GM18526 (cell line): Measurements from ENCODE around the gene DACT2.

Source experiments
- POLR2A ChIP-seq: IDR thresholded peaks from 3 replicates; pipeline ENCODE4 v1.6.1; 2011; ENCODE audit not compliant: insufficient read length; ENCODE audit errors: extremely low read depth

Gene DACT2

GRCh38 chr6:168269455-168270243 is 49.9 kb downstream of the DACT2 start:
- no peak for TF ChIP-seq POLR2A

DNA sequence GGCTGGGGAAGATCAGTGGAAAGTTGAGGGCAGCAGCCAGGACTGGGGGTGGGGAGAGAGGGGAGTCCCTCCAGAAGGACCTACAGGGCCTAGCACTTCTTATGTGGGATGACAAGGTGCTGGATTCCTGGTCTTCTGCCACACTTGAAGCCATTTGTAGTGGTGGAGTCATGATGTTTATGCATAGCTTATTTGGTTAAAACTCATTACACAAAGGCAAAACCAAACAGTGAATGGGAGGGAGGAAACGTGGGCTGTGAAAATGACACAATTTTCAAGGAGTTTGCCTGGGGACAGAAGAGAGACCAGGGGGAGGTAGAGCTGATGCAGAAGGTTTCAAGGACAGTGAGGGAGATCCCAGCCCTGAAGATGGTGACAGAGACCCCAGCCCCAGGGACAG is 50.8 kb downstream of the DACT2 start:
- TF ChIP-seq POLR2A, result no peak

DNA sequence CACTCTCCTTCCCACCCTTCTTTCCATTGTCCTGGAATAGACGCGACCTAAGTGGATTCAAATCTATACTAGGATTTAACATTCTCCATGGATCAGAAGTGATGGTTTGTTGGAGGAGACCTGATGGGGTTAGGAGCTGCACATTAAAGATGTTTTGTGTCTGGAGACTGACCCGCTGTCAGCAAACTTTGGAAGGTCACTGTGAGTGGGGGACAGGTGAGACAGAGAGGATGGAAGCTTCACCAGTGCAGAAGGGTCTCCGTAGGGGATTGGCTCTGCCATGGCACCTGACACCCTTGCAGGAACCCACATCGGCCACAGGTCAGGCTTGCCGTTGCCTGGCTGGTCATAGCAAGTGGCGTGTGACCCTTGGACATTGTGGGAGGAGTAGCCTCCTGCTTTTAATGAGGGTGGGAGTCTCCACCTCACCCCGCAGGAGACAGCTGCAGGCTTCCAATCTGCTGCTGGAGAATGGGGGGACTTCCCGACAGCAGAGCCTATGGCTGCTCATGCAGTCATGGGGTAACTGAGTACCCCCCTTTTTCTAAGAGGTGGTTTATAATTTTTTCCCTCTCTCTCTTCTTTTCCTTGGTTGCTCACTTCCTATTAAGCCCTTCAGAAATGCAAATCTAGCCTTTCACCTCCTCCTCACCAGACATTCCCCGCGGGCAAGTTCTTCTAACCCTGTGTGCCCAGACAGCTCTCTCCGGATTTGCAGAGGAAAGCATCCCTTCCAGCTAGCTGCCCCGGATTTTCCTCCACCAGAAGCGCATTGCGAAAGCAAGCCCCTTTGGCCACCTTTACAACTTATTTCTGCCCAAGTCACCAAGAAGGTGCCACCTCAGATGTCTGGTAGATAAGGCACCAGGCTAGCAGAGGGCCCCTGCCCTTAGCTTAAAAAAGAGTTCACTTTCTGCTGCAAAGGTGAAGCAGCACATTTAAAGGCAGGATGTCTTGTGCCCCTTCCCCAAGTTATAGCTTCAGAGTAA is 53.5 kb downstream of the DACT2 start:
- no peak for TF ChIP-seq POLR2A

GRCh38 chr6:168265394-168265793 is 54.2 kb downstream of the DACT2 start:
- TF ChIP-seq POLR2A, result no peak

DNA sequence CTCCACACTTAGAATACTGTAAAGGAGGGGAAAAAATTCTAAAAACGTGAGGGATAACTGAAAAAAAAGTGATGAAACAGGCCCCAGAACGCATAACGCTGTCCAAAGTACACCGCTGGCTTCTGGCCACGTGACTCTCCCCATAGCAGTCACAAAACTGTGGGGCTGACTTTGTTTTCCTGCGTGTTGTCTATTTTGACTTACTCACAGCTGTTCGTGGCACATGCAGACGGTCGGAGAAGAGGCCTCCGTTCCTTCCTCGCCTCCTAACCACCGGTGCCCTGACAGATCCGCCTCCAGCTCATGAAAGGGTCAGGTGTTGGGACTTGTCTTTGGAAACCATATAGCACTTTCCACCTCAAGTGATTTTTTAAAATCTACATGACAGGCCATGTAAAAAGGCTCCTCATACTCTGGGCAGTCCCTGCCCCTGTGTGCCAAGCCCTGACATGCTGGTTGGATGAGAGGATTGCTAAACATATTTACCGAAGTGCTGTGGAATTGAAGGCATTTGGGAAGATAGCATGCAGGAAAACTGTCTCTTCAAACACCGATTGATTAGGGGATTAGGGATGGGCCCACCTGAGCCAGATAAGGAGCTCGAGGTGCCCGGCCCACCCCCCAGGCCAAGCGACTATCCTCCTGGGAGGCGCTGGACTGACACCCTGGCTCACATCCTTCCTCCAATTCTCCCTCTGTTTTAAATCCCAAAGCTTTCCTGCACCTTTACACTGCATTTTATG is 54.8 kb downstream of the DACT2 start:
- no peak for TF ChIP-seq POLR2A

DNA sequence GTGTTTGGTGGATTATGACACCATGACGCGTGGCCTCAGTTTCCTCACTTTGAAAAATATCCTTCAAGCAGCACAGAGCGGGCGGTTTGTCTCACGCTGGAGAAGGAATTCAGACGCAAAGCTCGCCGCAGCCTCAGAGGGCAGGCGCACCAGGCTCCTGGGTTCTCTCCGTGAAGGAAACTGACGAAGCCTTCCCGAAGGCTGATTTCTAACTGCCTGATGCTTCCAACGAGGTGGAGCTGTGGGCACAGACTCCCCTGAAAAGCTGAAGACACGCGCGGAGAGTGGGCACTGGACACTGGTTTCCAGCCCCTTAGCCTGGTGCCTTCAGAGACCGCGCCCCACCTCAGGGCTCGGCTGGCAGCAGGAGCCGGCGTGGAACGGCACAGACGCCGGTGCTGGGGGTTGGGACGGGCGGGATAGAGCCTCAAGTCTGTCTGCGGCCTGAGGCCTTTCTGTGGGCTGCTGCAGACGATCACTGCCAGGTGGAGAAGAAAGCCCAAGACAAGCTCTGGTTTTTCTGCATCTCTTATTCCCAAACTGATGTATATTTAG is 56.1 kb downstream of the DACT2 start:
- TF ChIP-seq POLR2A, result no peak

GRCh38 chr6:168261234-168261633 is 58.3 kb downstream of the DACT2 start:
- no peak for TF ChIP-seq POLR2A

GRCh38 chr6:168260420-168260987 is 59.1 kb downstream of the DACT2 start:
- no peak for TF ChIP-seq POLR2A

- TF ChIP-seq POLR2A, result no peak
These were observed 60.8 kb downstream of the DACT2 start for GRCh38 chr6:168258795-168259194.

- no peak for TF ChIP-seq POLR2A
These were observed 62.6 kb downstream of the DACT2 start for GRCh38 chr6:168256940-168257339.
